ENCODE results near the gene PAPPA. TPM values are rescaled to one million over a fixed set of nuclear protein-coding genes. Genes with fewer than 3 reads are reported as not detected.

Gene PAPPA
- total RNA-seq, 1 experiment from 2014 or later, result 0.22 TPM

DNA sequence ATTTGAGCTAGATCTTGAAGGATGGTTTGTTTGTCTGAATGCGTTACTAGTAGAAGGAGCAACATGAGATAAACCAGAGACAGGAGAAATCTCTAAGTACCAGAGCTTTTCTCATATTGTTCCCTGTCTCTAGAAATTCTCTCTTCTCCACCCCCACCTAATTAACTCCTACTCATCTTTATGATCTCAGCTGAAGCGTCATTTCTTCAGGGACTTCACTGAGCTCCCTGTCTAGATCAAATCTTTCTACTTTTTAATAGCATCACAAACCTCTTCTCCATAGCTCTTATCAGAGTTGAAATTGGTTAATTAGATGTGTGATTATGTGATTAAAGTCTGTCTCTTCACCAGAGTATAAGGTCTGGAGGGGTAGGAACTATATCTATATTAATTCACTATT, 226.2 kb downstream of the PAPPA start (continued):
- TF ChIP-seq, protein P1, sequence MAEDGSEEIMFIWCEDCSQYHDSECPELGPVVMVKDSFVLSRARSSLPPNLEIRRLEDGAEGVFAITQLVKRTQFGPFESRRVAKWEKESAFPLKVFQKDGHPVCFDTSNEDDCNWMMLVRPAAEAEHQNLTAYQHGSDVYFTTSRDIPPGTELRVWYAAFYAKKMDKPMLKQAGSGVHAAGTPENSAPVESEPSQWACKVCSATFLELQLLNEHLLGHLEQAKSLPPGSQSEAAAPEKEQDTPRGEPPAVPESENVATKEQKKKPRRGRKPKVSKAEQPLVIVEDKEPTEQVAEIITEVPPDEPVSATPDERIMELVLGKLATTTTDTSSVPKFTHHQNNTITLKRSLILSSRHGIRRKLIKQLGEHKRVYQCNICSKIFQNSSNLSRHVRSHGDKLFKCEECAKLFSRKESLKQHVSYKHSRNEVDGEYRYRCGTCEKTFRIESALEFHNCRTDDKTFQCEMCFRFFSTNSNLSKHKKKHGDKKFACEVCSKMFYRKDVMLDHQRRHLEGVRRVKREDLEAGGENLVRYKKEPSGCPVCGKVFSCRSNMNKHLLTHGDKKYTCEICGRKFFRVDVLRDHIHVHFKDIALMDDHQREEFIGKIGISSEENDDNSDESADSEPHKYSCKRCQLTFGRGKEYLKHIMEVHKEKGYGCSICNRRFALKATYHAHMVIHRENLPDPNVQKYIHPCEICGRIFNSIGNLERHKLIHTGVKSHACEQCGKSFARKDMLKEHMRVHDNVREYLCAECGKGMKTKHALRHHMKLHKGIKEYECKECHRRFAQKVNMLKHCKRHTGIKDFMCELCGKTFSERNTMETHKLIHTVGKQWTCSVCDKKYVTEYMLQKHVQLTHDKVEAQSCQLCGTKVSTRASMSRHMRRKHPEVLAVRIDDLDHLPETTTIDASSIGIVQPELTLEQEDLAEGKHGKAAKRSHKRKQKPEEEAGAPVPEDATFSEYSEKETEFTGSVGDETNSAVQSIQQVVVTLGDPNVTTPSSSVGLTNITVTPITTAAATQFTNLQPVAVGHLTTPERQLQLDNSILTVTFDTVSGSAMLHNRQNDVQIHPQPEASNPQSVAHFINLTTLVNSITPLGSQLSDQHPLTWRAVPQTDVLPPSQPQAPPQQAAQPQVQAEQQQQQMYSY (CRISPR knock-in tag; IDR thresholded peaks at IDR 0.05), result no peak
- TF ChIP-seq SMAD4 (CRISPR knock-in tag; IDR thresholded peaks at IDR 0.05) (no peak), NFATC4 (CRISPR knock-in tag; IDR thresholded peaks at IDR 0.05) (no peak), NFYB (CRISPR knock-in tag; conservative IDR thresholded peaks at IDR 0.05; ENCODE audit: low read depth) (no peak)
- TF ChIP-seq, protein P2, sequence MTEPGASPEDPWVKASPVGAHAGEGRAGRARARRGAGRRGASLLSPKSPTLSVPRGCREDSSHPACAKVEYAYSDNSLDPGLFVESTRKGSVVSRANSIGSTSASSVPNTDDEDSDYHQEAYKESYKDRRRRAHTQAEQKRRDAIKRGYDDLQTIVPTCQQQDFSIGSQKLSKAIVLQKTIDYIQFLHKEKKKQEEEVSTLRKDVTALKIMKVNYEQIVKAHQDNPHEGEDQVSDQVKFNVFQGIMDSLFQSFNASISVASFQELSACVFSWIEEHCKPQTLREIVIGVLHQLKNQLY (CRISPR knock-in tag; IDR thresholded peaks at IDR 0.05), result no peak
- TF ChIP-seq, protein P3, sequence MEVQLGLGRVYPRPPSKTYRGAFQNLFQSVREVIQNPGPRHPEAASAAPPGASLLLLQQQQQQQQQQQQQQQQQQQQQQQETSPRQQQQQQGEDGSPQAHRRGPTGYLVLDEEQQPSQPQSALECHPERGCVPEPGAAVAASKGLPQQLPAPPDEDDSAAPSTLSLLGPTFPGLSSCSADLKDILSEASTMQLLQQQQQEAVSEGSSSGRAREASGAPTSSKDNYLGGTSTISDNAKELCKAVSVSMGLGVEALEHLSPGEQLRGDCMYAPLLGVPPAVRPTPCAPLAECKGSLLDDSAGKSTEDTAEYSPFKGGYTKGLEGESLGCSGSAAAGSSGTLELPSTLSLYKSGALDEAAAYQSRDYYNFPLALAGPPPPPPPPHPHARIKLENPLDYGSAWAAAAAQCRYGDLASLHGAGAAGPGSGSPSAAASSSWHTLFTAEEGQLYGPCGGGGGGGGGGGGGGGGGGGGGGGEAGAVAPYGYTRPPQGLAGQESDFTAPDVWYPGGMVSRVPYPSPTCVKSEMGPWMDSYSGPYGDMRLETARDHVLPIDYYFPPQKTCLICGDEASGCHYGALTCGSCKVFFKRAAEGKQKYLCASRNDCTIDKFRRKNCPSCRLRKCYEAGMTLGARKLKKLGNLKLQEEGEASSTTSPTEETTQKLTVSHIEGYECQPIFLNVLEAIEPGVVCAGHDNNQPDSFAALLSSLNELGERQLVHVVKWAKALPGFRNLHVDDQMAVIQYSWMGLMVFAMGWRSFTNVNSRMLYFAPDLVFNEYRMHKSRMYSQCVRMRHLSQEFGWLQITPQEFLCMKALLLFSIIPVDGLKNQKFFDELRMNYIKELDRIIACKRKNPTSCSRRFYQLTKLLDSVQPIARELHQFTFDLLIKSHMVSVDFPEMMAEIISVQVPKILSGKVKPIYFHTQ (CRISPR knock-in tag; IDR thresholded peaks at IDR 0.05), result no peak
- TF ChIP-seq, protein P4, sequence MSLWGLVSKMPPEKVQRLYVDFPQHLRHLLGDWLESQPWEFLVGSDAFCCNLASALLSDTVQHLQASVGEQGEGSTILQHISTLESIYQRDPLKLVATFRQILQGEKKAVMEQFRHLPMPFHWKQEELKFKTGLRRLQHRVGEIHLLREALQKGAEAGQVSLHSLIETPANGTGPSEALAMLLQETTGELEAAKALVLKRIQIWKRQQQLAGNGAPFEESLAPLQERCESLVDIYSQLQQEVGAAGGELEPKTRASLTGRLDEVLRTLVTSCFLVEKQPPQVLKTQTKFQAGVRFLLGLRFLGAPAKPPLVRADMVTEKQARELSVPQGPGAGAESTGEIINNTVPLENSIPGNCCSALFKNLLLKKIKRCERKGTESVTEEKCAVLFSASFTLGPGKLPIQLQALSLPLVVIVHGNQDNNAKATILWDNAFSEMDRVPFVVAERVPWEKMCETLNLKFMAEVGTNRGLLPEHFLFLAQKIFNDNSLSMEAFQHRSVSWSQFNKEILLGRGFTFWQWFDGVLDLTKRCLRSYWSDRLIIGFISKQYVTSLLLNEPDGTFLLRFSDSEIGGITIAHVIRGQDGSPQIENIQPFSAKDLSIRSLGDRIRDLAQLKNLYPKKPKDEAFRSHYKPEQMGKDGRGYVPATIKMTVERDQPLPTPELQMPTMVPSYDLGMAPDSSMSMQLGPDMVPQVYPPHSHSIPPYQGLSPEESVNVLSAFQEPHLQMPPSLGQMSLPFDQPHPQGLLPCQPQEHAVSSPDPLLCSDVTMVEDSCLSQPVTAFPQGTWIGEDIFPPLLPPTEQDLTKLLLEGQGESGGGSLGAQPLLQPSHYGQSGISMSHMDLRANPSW (CRISPR knock-in tag; conservative IDR thresholded peaks at IDR 0.05; ENCODE audit: low read depth), result no peak
- TF ChIP-seq, protein P5, sequence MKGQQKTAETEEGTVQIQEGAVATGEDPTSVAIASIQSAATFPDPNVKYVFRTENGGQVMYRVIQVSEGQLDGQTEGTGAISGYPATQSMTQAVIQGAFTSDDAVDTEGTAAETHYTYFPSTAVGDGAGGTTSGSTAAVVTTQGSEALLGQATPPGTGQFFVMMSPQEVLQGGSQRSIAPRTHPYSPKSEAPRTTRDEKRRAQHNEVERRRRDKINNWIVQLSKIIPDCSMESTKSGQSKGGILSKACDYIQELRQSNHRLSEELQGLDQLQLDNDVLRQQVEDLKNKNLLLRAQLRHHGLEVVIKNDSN (CRISPR knock-in tag; IDR thresholded peaks at IDR 0.05), result no peak

DNA sequence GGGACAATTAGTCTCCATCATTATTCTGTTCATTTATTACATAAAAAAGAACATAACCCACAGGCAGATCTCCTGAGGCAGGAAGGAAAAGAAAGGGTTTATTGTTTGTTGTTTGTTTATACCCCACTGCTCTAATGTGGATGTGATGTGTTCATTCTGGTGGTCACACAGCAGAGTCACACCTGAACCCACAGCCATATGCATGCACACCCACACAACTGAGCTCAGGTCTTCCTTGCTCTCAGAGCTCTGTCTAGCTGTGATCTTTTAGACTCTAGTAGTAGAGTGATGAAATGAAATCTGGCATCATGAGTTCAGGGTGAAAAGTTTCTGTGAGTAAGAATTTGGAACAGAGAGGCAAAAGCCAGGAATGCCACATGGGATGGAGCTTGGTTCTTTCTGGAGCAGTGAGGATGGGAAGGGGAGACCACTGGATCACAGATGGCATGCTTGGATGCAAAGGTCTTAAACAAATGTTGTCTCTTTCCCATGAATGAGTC, 227.0 kb downstream of the PAPPA start:
- ChIA-PET CTCF (no interaction called here), POLR2A (no interaction called here)
- Mint-ChIP-seq H3K36me3 (no peaks in the 10 kb centered on the region), H3K4me1 (no peaks in the 10 kb centered on the region), H3K4me3 (no peak overlapping the region), H3K9me3 (no peaks in the 10 kb centered on the region), H3K27ac (no peak overlapping the region), H3K27me3 (ENCODE audit: low read depth) (no peaks in the 10 kb centered on the region)
- TF ChIP-seq, protein P6, sequence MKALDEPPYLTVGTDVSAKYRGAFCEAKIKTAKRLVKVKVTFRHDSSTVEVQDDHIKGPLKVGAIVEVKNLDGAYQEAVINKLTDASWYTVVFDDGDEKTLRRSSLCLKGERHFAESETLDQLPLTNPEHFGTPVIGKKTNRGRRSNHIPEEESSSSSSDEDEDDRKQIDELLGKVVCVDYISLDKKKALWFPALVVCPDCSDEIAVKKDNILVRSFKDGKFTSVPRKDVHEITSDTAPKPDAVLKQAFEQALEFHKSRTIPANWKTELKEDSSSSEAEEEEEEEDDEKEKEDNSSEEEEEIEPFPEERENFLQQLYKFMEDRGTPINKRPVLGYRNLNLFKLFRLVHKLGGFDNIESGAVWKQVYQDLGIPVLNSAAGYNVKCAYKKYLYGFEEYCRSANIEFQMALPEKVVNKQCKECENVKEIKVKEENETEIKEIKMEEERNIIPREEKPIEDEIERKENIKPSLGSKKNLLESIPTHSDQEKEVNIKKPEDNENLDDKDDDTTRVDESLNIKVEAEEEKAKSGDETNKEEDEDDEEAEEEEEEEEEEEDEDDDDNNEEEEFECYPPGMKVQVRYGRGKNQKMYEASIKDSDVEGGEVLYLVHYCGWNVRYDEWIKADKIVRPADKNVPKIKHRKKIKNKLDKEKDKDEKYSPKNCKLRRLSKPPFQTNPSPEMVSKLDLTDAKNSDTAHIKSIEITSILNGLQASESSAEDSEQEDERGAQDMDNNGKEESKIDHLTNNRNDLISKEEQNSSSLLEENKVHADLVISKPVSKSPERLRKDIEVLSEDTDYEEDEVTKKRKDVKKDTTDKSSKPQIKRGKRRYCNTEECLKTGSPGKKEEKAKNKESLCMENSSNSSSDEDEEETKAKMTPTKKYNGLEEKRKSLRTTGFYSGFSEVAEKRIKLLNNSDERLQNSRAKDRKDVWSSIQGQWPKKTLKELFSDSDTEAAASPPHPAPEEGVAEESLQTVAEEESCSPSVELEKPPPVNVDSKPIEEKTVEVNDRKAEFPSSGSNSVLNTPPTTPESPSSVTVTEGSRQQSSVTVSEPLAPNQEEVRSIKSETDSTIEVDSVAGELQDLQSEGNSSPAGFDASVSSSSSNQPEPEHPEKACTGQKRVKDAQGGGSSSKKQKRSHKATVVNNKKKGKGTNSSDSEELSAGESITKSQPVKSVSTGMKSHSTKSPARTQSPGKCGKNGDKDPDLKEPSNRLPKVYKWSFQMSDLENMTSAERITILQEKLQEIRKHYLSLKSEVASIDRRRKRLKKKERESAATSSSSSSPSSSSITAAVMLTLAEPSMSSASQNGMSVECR (CRISPR knock-in tag; IDR thresholded peaks at IDR 0.05; ENCODE audit: borderline replicate concordance), result no peak
- TF ChIP-seq, protein P1 (CRISPR knock-in tag; IDR thresholded peaks at IDR 0.05), result no peak
- TF ChIP-seq SMAD3 (CRISPR knock-in tag; IDR thresholded peaks at IDR 0.05; ENCODE audit: borderline replicate concordance), result no peak
- TF ChIP-seq SOX15 (CRISPR knock-in tag; IDR thresholded peaks at IDR 0.05), result no peak
- TF ChIP-seq PRRX2 (CRISPR knock-in tag; IDR thresholded peaks at IDR 0.05), result no peak
- no peak for TF ChIP-seq GTF2I (CRISPR knock-in tag; conservative IDR thresholded peaks at IDR 0.05)
- no peak for TF ChIP-seq SMAD4 (CRISPR knock-in tag; IDR thresholded peaks at IDR 0.05)
- TF ChIP-seq ZNF317 (CRISPR knock-in tag; IDR thresholded peaks at IDR 0.05; ENCODE audit: borderline replicate concordance, low read depth), result no peak
- ATAC-seq (no peak), DNase-seq (ENCODE audit: low spot score) (no peak)

All from WTC11 (cell line).